OCI-LY7 (cell line): ENCODE measurements around the gene ABCC1. TPM values are rescaled to one million over a fixed set of nuclear protein-coding genes. Genes with fewer than 3 reads are reported as not detected.

Experiments used
- BruUV-seq: library from RNA; stranded (reverse); fragments of 400-500 nt; replicated peaks from 2 replicates; lab custom pipeline; 2021; lab: Mats Ljungman, UMichigan
- CTCF ChIA-PET: fragments of 300-600 bp; sonication (Branson Sonifier 250); formaldehyde crosslinking; loops from one replicate; lab custom pipeline; 2022; ENCODE audit warnings: antibody characterized with exemption; ENCODE audit not compliant: unreplicated experiment; lab: Charles Lee
- POLR2A ChIA-PET: fragments of 300-600 bp; sonication (Branson Sonifier 250); formaldehyde crosslinking; loops from one replicate; lab custom pipeline; 2022; ENCODE audit warnings: antibody characterized with exemption; lab: Charles Lee
- DNase-seq: peaks from one replicate; pipeline ENCODE4 v3.0.0-alpha.2; 2015; ENCODE audit warnings: low spot score
- H2AFZ ChIP-seq: fragments of 200-600 bp; sonication (generic), shearing (Covaris generic); 2 replicates; pipeline ENCODE4 v1.6.1; 2014; ENCODE audit warnings: mild to moderate bottlenecking, antibody characterized with exemption, low read length, moderate library complexity
- H3K27ac ChIP-seq: fragments of 200-600 bp; sonication (generic); 2 replicates; pipeline ENCODE4 v1.5.1; 2014; ENCODE audit warnings: mixed run types, low read depth, mild to moderate bottlenecking, moderate library complexity, low read length, inconsistent platforms; ENCODE audit not compliant: poor library complexity, severe bottlenecking
- H3K36me3 ChIP-seq: fragments of 200-600 bp; sonication (generic); 2 replicates; pipeline ENCODE4 v1.6.1; 2014; ENCODE audit warnings: mild to moderate bottlenecking, antibody characterized with exemption, low read length, moderate library complexity, mixed read lengths; ENCODE audit not compliant: insufficient read depth
- H3K4me1 ChIP-seq: fragments of 200-600 bp; sonication (generic); 2 replicates; pipeline ENCODE4 v1.5.1; 2014; ENCODE audit warnings: mild to moderate bottlenecking, low read length; ENCODE audit not compliant: insufficient read depth, poor library complexity, severe bottlenecking
- H3K4me2 ChIP-seq: fragments of 200-600 bp; sonication (generic); 2 replicates; pipeline ENCODE4 v1.6.1; 2014; ENCODE audit warnings: mild to moderate bottlenecking, low read length
- H3K4me3 ChIP-seq: fragments of 200-600 bp; sonication (generic); 2 replicates; pipeline ENCODE4 v1.5.1; 2014; ENCODE audit warnings: mild to moderate bottlenecking, low read depth, low read length; ENCODE audit not compliant: poor library complexity, severe bottlenecking
- H3K79me2 ChIP-seq: fragments of 200-600 bp; sonication (generic); 2 replicates; pipeline ENCODE4 v1.6.1; 2016; ENCODE audit warnings: low read depth, mild to moderate bottlenecking, low read length, moderate library complexity, mixed read lengths; ENCODE audit not compliant: insufficient read depth
- H3K9me2 ChIP-seq: fragments of 200-600 bp; sonication (generic); 2 replicates; pipeline ENCODE4 v1.6.1; 2016; ENCODE audit warnings: mild to moderate bottlenecking, low read length, mixed read lengths; ENCODE audit not compliant: insufficient read depth
- H3K9me3 ChIP-seq: fragments of 200-600 bp; sonication (generic); 2 replicates; pipeline ENCODE4 v1.6.1; 2014; ENCODE audit warnings: mild to moderate bottlenecking, mixed run types, low read length, mixed read lengths
- H4K20me1 ChIP-seq: fragments of 200-600 bp; sonication (generic); 2 replicates; pipeline ENCODE4 v1.6.1; 2014; ENCODE audit warnings: mild to moderate bottlenecking, antibody characterized with exemption, low read length, moderate library complexity, mixed read lengths; ENCODE audit not compliant: insufficient read depth
- EZH2phosphoT487 ChIP-seq: fragments of 200-600 bp; sonication (generic); IDR thresholded peaks from 2 replicates; pipeline ENCODE4 v1.6.1; 2018; ENCODE audit warnings: low read depth, borderline replicate concordance, mild to moderate bottlenecking, mixed run types, antibody characterized with exemption, low read length, moderate library complexity, mixed read lengths
- intact Hi-C: fragments of 100-400 bp; cut with micrococcal nuclease; formaldehyde crosslinking; loops from one replicate; pipeline ENCODE4 v1.10.0; 2022; ENCODE audit not compliant: unreplicated experiment
- total RNA-seq, 2 experiments: library from RNA; depleted of rRNA in 1 of 2; stranded (reverse); fragments of >200 nt in 1 of 2; shearing (Covaris generic) in 1 of 2; gene quantifications; 2 replicates each; pipeline ENCODE4 v1.2.3, GENCODE V29; 2014 to 2022
- TF ChIP-seq, protein P1 (sequence below): fragments of 200-600 bp; sonication (generic); conservative IDR thresholded peaks from 2 replicates; pipeline ENCODE4 v1.5.1; 2014; ENCODE audit warnings: mild to moderate bottlenecking, antibody characterized with exemption, low read length, moderate library complexity, mixed read lengths

The ABCC1 gene
- total RNA-seq, 2 experiments from 2014 or later, result 39.9 to 71.8 TPM

DNA sequence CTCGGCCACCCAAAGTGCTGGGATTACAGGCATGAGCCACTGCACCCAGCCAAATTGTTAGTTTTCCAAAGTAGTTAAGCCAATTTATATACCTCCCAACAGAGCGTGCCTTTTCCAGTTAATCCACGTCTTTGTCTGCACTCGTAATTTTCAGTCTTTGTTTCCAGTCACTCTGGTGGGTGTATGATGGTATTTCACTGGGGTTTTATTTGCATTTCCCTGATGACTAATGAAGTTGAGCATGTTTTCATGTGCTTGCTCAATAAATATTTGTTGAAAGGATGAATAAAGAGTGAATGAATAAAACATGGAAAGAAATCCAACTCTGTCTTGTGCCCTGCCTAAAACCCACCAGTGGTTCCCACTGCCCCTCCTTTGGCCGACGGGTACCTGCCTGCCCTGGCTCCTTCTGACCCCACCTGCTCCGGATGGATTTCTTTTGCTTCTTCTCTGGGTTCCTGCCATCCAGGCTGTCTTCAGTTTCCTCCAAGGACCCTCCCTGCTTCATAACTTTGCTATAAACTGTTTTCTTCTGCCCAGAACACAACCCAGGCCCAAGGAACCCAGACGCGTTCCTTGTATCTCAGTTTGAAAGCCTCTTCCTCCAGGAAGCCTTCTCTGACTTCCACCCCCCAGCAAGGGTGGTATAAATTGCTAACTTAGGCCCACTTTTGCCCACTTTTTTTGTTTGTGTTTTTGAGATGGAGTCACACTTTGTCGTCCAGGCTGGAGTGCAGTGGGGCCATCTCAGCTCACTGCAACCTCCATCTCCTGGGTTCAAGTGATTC is 3.0 kb upstream of the ABCC1 start:
- H2AFZ ChIP-seq, result no peak overlapping the region
- H3K36me3 ChIP-seq, result no peaks in the 10 kb centered on the region; the same call in 1 of the 2 replicates
- no TSS peak for BruUV-seq
- intact Hi-C loops, result loop anchor here (10.0 kb wide), 1 partner anchor 178 kb away; no protein-coding TSS in a partner anchor
- H3K4me2 ChIP-seq, result no peak overlapping the region
- TF ChIP-seq EZH2phosphoT487, result no peak
- TF ChIP-seq, protein P1, sequence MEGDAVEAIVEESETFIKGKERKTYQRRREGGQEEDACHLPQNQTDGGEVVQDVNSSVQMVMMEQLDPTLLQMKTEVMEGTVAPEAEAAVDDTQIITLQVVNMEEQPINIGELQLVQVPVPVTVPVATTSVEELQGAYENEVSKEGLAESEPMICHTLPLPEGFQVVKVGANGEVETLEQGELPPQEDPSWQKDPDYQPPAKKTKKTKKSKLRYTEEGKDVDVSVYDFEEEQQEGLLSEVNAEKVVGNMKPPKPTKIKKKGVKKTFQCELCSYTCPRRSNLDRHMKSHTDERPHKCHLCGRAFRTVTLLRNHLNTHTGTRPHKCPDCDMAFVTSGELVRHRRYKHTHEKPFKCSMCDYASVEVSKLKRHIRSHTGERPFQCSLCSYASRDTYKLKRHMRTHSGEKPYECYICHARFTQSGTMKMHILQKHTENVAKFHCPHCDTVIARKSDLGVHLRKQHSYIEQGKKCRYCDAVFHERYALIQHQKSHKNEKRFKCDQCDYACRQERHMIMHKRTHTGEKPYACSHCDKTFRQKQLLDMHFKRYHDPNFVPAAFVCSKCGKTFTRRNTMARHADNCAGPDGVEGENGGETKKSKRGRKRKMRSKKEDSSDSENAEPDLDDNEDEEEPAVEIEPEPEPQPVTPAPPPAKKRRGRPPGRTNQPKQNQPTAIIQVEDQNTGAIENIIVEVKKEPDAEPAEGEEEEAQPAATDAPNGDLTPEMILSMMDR, result no peak
- H3K9me2 ChIP-seq, result no peaks in the 10 kb centered on the region
- POLR2A ChIA-PET, result interaction anchor here (0.6 to 0.8 kb wide), 2 partner anchors 42 to 240 kb away, joined by 3 to 5 read pairs; no protein-coding TSS in a partner anchor
- H3K27ac ChIP-seq, result no peak overlapping the region
- no peak for DNase-seq
- H4K20me1 ChIP-seq, result no peaks in the 10 kb centered on the region
- H3K9me3 ChIP-seq, result no peaks in the 10 kb centered on the region
- peaks cover 38% of the 10 kb centered on the region for H3K4me1 ChIP-seq
- peaks cover 23% of the 10 kb centered on the region for H3K79me2 ChIP-seq
- CTCF ChIA-PET, result no interaction called here
- no peak overlapping the region for H3K4me3 ChIP-seq

DNA sequence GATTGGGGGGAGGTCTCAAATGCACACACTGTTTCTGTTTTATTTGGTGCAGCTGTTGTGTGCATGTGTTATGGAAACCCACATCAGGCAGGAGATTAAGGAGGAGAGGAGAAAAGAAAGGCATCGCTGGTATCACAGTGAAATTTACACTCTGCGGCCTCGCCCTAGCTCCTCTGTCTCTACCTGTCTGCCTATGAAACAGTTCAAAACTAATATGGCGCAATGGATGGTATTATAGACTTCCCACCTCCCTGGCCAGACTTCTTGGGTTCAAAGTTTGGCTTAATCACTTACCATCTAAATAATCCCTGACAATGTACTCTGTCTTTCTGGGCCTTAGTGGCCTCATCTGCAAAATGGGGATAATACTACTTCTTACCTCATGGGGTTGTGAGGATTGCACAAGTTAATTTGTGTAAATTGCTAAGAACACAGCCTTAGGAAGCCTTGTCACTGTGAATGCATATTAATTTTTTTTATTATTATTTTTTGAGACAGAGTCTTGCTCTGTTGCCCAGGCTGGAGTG is 1.4 kb upstream of the ABCC1 start:
- no peaks in the 10 kb centered on the region for H3K9me3 ChIP-seq
- POLR2A ChIA-PET, result interaction anchor here (0.6 to 1.0 kb wide), 3 partner anchors 59 to 161 kb away, joined by 3 to 7 read pairs (median 3); partner anchors contain the start of gene CEP20
- intact Hi-C loops, result loop anchor here (10.0 kb wide), 1 partner anchor 177 kb away; no protein-coding TSS in a partner anchor
- TF ChIP-seq, protein P1, result no peak
- TF ChIP-seq EZH2phosphoT487, result no peak
- peaks cover 42% of the 10 kb centered on the region for H3K4me1 ChIP-seq
- H3K9me2 ChIP-seq, result no peaks in the 10 kb centered on the region
- no peak overlapping the region for H3K4me3 ChIP-seq
- no peaks in the 10 kb centered on the region for H4K20me1 ChIP-seq
- no peak for DNase-seq
- H3K79me2 ChIP-seq, result peaks cover 39% of the 10 kb centered on the region
- H3K36me3 ChIP-seq, result peaks cover under 1% of the 10 kb centered on the region; the same call in 1 of the 2 replicates
- H2AFZ ChIP-seq, result no peak overlapping the region
- H3K4me2 ChIP-seq, result no peak overlapping the region
- CTCF ChIA-PET, result interaction anchor here (0.6 to 1.0 kb wide), 2 partner anchors 59 to 130 kb away, joined by 3 to 4 read pairs; no protein-coding TSS in a partner anchor
- BruUV-seq, result no TSS peak
- no peak overlapping the region for H3K27ac ChIP-seq
